Psoas muscle (tissue), 8 donors: ENCODE data around the gene EIF5B. TPM values are rescaled to one million over a fixed set of nuclear protein-coding genes. Genes with fewer than 3 reads are reported as not detected.

Experiments
- ATAC-seq, 4 donors: fragments of 200-7000 bp; cut with Tn5 transposase; one replicate each; pipeline ENCODE4 v1.9.1; 2020; ENCODE audit warnings: moderate library complexity in 3 of 4, mild to moderate bottlenecking in 2 of 4
- DNase-seq, 2 donors: peaks; one replicate each; pipeline ENCODE4 v3.0.0-alpha.2; 2020
- H3K27ac ChIP-seq: fragments of 200-600 bp; one replicate; pipeline ENCODE4 v1.8.0; 2022
- H3K27me3 ChIP-seq, 3 donors: fragments of 200-600 bp in 1 of 3; one replicate each; pipeline versions ENCODE4 v1.6.1 to v1.8.0; 2013 to 2022; ENCODE audit warnings: low read length in 2 of 3, mild to moderate bottlenecking in 2 of 3, moderate library complexity in 1 of 3; ENCODE audit not compliant: insufficient read depth in 3 of 3
- H3K36me3 ChIP-seq, 2 donors: fragments of 200-600 bp in 1 of 2; one replicate each; pipeline versions ENCODE4 v1.6.1 to v1.8.0; 2013 to 2022; ENCODE audit warnings: low read depth in 1 of 2, mild to moderate bottlenecking in 1 of 2, moderate library complexity in 1 of 2; ENCODE audit not compliant: insufficient read depth in 1 of 2
- H3K4me1 ChIP-seq: fragments of 200-600 bp; one replicate; pipeline ENCODE4 v1.8.0; 2022
- H3K4me3 ChIP-seq: fragments of 200-600 bp; one replicate; pipeline ENCODE4 v1.8.0; 2022; ENCODE audit warnings: mild to moderate bottlenecking
- H3K9me3 ChIP-seq: fragments of 200-600 bp; one replicate; pipeline ENCODE4 v1.8.0; 2022
- WGBS, 3 donors: extraction: QIAGEN DNeasy Blood & Tissue Kit; methylation state at CpG; one replicate each; pipeline versions ENCODE4 v1.1.6 to v1.1.7; 2013; 5-methylcytosine and 5-hydroxymethylcytosine counted together
- intact Hi-C, 2 donors: fragments of 100-400 bp; cut with DNase I; formaldehyde crosslinking; loops; one replicate each; pipeline versions ENCODE4 v1.11.0 to v1.14.2; 2022
- polyA plus RNA-seq, 3 donors: library from polyadenylated mRNA; stranded (reverse); fragments of 200-250 nt; gene quantifications; one replicate each; pipeline ENCODE4 v1.2.3, GENCODE V29; 2013
- total RNA-seq, 4 donors: library from RNA; stranded (reverse); fragmentation: NEBNext Ultra II Directional in 2 of 4; extraction: Animal tissue kit (Norgen Biotek cat#: 25700) in 2 of 4; gene quantifications; one replicate each; pipeline versions ENCODE4 v1.2.1 to v1.2.4, GENCODE V29; 2021 to 2023
- TF ChIP-seq, protein P1 (sequence below): fragments of 200-600 bp; IDR thresholded peaks from one replicate; pipeline ENCODE4 v1.8.0; 2022; ENCODE audit warnings: antibody characterized with exemption
- donor health status: healthy with polysubstance abuse.
- donor health status: DM: no; HTN: no; CAD: no; lungs with moderate emphysema.
- donor health status: Bipolar disorder and iron deficiency.
- donor health status: healthy.
- donor health status: DM: yes; HTN: yes; CAD: no.
- donor health status: DM: no; HTN: no; CAD: no.
- donor health status: DM: no; HTN: no; CAD: no.
- donor health status: DM: yes; HTN: yes; CAD: no.

Gene EIF5B
- total and polyA plus RNA-seq, 7 donors = 54.2 to 117 (median 81.0) TPM

DNA sequence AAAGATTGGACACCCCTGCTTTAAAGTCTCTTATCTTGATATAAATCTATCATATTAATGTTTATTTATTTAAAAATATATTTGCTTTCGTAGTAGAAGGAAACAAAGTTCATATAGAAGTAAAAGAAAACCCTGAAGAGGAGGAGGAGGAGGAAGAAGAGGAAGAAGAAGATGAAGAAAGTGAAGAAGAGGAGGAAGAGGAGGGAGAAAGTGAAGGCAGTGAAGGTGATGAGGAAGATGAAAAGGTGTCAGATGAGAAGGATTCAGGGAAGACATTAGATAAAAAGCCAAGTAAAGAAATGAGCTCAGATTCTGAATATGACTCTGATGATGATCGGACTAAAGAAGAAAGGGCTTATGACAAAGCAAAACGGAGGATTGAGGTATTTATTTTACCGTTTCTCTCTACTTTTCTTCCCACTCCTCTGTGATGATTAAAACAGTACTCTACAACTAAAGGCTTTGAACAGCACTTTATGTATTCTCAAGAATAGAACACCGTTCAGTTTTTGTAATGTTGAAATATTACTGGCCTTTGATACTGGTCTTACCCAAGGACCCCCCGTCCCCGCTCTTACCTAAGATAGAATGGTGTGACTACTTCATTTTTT, 39.2 kb downstream of the EIF5B start:
- TF ChIP-seq, protein P1, sequence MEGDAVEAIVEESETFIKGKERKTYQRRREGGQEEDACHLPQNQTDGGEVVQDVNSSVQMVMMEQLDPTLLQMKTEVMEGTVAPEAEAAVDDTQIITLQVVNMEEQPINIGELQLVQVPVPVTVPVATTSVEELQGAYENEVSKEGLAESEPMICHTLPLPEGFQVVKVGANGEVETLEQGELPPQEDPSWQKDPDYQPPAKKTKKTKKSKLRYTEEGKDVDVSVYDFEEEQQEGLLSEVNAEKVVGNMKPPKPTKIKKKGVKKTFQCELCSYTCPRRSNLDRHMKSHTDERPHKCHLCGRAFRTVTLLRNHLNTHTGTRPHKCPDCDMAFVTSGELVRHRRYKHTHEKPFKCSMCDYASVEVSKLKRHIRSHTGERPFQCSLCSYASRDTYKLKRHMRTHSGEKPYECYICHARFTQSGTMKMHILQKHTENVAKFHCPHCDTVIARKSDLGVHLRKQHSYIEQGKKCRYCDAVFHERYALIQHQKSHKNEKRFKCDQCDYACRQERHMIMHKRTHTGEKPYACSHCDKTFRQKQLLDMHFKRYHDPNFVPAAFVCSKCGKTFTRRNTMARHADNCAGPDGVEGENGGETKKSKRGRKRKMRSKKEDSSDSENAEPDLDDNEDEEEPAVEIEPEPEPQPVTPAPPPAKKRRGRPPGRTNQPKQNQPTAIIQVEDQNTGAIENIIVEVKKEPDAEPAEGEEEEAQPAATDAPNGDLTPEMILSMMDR = no peak
- DNase-seq = no peak
- WGBS, 3 donors = 94 to 97% (median 94%) methylated on average over 7 of the region's 7 CpGs
- peaks cover 5% of the 10 kb centered on the region for H3K9me3 ChIP-seq
- H3K4me3 ChIP-seq = no peak overlapping the region
- H3K27ac ChIP-seq = no peak overlapping the region
- intact Hi-C loops = no loop called here
- ATAC-seq = no peak
- peaks cover 0 to 99% of the 10 kb centered on the region in 2 donors for H3K36me3 ChIP-seq
- H3K4me1 ChIP-seq = no peaks in the 10 kb centered on the region
- no peaks in the 10 kb centered on the region for H3K27me3 ChIP-seq

DNA sequence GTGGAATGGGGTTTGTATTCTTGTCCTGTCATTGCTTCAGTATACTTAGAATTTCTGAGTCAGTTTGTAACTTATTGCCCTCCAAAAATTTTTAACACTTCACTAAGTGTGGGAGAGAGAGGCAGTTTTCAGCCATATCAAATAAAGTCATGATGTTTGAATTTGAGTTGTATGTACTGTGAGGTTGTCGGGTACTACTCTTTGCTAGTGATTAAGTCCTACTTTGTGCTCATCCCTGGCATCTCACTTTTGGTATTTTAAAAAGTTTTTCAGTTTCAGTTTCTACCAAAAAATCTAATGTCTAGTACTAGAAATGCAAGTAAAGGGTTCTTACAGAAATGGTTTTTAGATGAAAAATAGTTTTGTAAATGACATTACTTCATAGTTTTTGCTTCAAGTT, 40.7 kb downstream of the EIF5B start:
- ATAC-seq = no peak
- no peak for DNase-seq
- no peaks in the 10 kb centered on the region for H3K4me1 ChIP-seq
- H3K9me3 ChIP-seq = peaks cover 5% of the 10 kb centered on the region
- WGBS, 3 donors = 95 to 100% (median 97%) methylated on average over 1 of the region's 1 CpG
- H3K4me3 ChIP-seq = no peak overlapping the region
- intact Hi-C loops = no loop called here
- TF ChIP-seq, protein P1 = no peak
- no peaks in the 10 kb centered on the region for H3K27me3 ChIP-seq
- no peak overlapping the region for H3K27ac ChIP-seq
- H3K36me3 ChIP-seq = peaks cover 0 to 98% of the 10 kb centered on the region in 2 donors

DNA sequence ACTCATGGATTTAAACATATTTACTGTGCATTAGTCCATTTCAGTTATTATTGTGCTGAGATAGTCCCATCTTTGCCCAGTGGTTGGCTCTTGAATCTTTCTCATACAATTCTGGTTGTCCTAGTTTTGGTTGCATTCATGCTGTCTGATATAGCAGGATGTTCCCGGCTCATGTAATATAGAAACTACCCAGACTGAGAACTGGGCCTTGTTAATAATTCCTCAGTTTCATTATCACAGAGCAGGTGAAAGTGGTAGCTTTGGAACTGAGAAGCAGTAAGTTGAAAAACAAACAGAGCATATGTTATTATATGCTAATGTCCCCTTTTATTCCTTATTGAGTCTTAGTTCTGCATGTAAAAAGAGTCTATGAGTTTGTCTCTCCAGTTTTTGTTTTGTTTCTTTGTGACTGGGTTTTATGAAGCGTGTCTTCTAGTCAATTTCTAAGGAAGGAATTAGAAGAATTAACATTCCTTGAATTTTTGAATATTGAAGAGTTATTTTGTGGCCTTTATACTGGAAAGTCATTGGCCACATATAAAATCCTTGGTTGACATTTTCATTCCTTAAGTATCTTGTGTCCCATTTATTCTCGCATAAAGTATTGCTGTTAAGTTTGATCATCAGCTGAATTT, 43.3 kb downstream of the EIF5B start:
- DNase-seq (no peak), ATAC-seq (no peak)
- Histone ChIP-seq H3K36me3 (peaks cover 0 to 95% of the 10 kb centered on the region in 2 donors), H3K9me3 (no peaks in the 10 kb centered on the region), H3K4me1 (no peaks in the 10 kb centered on the region), H3K27ac (no peak overlapping the region), H3K4me3 (no peak overlapping the region), H3K27me3 (no peaks in the 10 kb centered on the region)
- 95 to 97% (median 96%) methylated on average over 3 of the region's 3 CpGs for WGBS, 3 donors
- TF ChIP-seq, protein P1 = no peak
- intact Hi-C loops = no loop called here

DNA sequence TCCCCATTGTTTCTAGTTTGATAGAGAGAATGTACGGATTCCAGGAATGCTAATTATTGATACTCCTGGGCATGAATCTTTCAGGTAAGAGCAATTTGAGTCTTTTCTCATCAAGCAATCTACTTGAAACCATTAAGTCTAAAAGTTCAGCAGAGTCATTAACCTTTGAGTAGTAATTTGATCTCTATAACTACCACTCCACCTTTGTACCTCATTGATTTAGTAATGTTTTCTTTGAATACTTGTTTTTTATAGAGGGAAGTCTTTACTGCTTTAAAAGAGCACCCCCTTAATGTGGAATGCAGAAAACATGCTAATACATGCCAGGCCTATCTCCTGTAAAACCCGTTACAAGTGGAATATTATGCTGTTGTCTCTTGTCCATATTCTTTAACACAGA, 45.0 kb downstream of the EIF5B start:
- H3K36me3 ChIP-seq = peaks cover 0 to 85% of the 10 kb centered on the region in 2 donors
- no peak for ATAC-seq
- no peaks in the 10 kb centered on the region for H3K4me1 ChIP-seq
- TF ChIP-seq, protein P1 = no peak
- intact Hi-C loops = no loop called here
- DNase-seq = no peak
- WGBS, 3 donors = 95 to 98% (median 97%) methylated on average over 2 of the region's 2 CpGs
- no peaks in the 10 kb centered on the region for H3K9me3 ChIP-seq
- no peak overlapping the region for H3K4me3 ChIP-seq
- no peaks in the 10 kb centered on the region for H3K27me3 ChIP-seq
- H3K27ac ChIP-seq = no peak overlapping the region

DNA sequence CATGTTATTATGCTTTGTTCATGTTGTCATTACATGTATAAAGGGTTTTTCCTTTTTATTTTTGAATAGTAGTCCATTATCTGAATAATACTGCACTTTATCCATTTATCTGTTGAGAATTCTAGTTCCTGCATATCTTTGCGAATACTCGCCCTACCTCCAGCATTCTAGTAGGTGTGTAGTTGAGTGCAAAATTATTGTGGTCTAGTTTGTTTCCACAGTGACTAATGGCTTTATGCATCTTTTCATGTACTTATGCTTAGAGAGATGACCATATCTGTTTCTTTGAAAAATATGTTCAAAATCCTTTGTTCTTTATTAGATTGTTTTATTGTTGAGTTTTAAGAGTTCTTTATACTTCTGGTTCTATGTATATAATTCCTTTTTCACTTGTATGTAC, 48.8 kb downstream of the EIF5B start:
- Histone ChIP-seq H3K4me1 (peaks cover 5% of the 10 kb centered on the region), H3K36me3 (peaks cover 2 to 63% of the 10 kb centered on the region in 2 donors), H3K9me3 (no peaks in the 10 kb centered on the region), H3K4me3 (no peak overlapping the region), H3K27ac (no peak overlapping the region), H3K27me3 (no peaks in the 10 kb centered on the region)
- 96 to 97% (median 96%) methylated on average over 2 of the region's 2 CpGs for WGBS, 3 donors
- TF ChIP-seq, protein P1 = no peak
- no peak for ATAC-seq
- no peak for DNase-seq
- intact Hi-C loops = no loop called here
